GM12864 (cell line): ENCODE measurements around the gene ADAMTS13.
"Not testable (repeated sequence)": the region's sequence is repeated elsewhere in the genome, so short reads cannot be mapped to it uniquely, and the experiment has no call there.

ENCODE experiments used
- DNase-seq: peaks from one replicate; pipeline ENCODE4 v3.0.0-alpha.2; 2011; ENCODE audit warnings: low read depth
- H3K4me3 ChIP-seq: 2 replicates; pipeline ENCODE4 v1.5.1; 2011; ENCODE audit warnings: mild to moderate bottlenecking, low read depth, low read length, control low read depth
- TF ChIP-seq, protein P1 (sequence below): IDR thresholded peaks from 2 replicates; pipeline ENCODE4 v1.5.1; 2011; ENCODE audit warnings: low read depth, mild to moderate bottlenecking, moderate library complexity, low read length, control low read depth, inconsistent platforms; ENCODE audit errors: missing control alignments

Gene ADAMTS13

DNA sequence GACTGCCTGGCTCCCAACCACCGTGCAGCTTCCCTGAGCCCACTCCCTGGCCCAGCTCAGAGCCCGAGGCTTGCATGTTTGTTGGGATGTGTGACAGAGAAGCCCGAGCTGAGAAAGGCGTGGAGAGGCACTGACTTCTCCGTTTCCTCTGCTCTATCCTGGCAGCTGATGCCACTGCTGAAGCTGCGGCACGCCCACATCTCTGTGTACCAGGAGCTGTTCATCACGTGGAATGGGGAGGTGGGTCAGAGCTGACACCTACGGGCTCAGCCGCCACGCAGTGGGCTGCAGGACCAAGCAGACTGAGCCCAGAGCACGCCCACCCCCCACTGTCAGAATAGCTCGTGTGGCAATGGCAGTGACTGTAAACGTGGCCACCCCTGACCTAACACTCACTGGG lies 36.7 kb upstream of the ADAMTS13 start:
- H3K4me3 ChIP-seq, result no peak overlapping the region
- no peak for DNase-seq
- TF ChIP-seq, protein P1, sequence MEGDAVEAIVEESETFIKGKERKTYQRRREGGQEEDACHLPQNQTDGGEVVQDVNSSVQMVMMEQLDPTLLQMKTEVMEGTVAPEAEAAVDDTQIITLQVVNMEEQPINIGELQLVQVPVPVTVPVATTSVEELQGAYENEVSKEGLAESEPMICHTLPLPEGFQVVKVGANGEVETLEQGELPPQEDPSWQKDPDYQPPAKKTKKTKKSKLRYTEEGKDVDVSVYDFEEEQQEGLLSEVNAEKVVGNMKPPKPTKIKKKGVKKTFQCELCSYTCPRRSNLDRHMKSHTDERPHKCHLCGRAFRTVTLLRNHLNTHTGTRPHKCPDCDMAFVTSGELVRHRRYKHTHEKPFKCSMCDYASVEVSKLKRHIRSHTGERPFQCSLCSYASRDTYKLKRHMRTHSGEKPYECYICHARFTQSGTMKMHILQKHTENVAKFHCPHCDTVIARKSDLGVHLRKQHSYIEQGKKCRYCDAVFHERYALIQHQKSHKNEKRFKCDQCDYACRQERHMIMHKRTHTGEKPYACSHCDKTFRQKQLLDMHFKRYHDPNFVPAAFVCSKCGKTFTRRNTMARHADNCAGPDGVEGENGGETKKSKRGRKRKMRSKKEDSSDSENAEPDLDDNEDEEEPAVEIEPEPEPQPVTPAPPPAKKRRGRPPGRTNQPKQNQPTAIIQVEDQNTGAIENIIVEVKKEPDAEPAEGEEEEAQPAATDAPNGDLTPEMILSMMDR, result no peak

DNA sequence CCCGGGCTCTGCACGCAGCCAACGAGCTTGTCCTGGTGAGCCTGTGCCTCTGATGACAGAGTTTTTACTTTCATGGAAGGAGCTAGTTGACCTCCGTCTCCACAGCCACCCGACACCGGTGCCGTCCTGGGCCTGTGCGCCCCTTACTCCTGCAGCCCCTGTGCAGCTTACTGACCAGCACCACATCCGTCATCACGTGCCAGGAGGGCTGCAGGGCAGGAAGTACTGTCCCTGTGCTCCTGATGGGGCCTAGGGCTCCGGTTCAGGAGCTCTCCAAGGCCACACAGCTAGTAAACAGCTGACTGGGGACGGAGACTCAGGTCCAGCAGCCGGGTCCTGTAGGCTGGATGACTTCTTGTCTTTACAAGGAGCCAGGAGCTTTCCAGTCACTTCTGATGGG lies 35.8 kb upstream of the ADAMTS13 start:
- H3K4me3 ChIP-seq, result no peak overlapping the region
- no peak for DNase-seq
- TF ChIP-seq, protein P1, result no peak

DNA sequence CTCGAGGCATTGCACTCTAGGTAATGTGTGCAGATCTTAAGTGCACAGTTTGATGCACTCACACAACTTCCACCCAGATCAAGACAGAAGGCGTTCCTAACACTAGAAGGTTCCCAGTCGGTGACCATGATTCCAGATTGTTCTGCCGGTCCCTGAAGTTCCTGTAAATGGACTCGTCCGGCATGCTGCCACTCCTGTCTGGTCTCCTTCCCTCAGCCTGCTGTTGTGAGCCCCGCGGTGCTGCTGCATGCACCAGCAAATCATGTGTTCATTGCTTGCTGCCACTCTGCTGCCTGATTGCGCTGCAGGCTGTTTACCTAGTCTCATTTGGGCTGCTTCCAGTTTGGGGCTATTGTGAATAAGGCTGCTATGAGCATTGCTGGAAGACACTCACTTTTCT lies 34.5 kb upstream of the ADAMTS13 start:
- no peak for DNase-seq
- TF ChIP-seq, protein P1, result no peak
- no peak overlapping the region for H3K4me3 ChIP-seq

DNA sequence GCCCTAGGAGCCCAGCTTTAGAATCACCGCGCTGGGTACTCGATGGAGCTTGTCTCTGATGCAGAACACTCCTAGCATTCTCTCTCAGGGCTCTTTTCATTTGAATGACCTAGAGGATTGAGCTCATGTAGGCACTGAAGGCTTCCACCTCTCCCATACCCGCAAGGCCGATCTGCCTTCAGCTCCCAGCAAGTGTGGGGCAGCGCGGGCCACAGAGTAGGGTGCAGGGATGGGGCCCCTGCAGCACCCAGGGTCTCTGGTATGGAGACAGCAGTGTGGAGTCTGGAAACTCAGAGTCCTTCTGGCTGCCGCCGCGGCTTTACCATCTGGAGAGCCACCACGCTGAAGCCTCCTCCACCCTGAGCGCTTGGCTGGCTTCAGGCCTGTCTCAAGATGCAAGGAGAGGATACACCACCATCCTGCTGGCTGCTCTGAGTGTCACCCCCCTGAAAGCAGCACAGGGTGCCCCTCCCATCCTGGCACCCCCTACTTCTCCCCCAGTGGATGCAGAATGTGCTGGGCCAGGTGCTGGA lies 33.1 kb upstream of the ADAMTS13 start:
- no peak overlapping the region for H3K4me3 ChIP-seq
- DNase-seq, result no peak
- TF ChIP-seq, protein P1, result no peak

DNA sequence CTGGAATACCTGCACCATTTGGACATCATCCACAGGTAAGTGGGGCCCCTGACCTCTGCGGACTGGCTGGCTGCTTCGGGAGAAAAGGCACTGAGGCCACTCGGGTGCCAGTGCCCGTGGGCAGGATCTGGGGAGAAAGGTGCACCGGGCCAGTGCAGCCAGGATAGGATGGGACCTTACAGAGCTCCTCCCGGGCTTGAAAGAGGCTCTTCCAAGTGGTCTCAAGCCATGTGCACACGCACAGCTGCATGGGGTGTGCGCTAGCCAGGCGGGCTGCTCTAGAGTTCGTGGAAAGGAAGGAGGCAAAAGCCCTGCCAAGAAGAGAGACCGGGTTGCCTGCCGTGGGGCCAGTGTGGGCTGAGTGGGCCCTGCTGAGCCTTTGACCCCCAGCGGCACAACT lies 32.6 kb upstream of the ADAMTS13 start:
- DNase-seq, result no peak
- TF ChIP-seq, protein P1, result no peak
- H3K4me3 ChIP-seq, result no peak overlapping the region

DNA sequence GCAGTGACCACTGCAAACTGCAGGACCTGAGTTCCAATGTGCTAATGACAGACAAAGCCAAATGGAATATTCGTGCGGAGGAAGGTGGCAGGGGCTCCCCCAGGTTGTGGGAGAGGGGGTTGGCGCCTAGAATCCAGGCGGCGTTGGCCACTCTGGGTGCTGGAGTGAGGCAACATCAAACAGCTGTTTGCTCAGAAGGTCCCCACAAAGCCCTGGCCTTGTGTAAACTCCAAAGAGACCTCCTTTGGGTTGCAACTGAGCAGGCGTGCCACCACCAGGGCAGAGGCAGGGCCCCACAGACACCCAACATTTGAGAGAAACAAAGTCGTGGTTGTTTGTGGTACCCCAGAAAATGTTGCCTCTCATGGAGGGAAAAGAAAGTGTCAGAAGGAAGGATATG lies 31.5 kb upstream of the ADAMTS13 start:
- H3K4me3 ChIP-seq, result no peak overlapping the region
- TF ChIP-seq, protein P1, result no peak
- no peak for DNase-seq

DNA sequence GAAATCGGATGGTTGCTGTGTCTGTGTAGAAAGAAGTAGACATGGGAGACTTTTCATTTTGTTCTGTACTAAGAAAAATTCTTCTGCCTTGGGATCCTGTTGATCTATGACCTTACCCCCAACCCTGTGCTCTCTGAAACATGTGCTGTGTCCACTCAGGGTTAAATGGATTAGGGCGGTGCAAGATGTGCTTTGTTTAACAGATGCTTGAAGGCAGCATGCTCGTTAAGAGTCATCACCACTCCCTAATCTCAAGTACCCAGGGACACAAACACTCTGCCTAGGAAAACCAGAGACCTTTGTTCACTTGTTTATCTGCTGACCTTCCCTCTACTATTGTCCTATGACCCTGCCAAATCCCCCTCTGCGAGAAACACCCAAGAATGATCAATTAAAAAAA lies 30.7 kb upstream of the ADAMTS13 start:
- not testable (repeated sequence) for DNase-seq, H3K4me3 ChIP-seq

DNA sequence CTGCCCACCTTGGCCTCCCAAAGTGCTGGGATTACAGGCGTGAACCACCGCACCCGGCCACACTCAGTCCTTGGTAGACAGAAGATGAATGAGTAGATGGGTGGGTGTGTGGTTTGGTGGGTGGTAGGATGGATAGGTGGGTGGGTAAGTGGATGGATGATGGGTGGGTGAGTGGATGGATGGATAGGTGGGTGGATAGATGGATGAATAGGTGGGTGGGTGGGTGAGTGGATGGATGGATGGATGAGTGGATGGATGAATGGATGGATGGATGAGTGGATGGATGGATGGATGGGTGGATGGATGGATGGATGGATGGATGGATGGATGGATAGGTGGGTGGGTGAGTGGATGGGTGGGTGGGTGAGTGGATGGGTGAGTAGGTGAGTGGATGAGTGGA lies 29.9 kb upstream of the ADAMTS13 start:
- not testable (repeated sequence) for DNase-seq, H3K4me3 ChIP-seq
